ENCODE data around the gene CLEC1A.

The CLEC1A gene

DNA sequence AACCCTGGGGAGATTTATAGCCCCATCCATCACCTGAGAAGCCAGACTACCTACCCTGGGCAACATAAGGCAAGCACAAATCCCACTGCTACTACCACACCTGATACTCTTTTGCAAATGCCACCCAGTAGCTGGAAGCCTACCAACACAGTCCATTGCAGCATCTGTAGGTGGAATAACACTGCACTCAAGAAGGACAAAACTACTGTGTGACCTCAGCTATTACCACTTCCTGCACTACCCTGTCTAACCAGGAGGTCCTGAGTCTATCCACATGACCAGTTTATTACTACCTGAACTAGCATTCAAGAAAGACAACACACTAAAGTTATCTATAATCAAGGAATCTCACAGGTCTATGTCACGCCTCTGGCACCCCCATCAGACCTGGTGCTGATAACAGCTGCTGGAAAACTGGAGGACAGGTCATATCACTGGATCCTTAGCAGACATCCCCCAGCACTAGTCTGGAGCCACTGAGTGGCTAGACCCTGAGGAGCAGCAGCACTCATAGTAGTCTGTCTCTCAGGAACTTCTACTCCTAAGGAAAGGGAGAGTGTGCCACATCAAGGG is 2.9 kb upstream of the CLEC1A start:
- no peaks in the 10 kb centered on the region for H3K27me3 ChIP-seq (ENCODE audit: control insufficient read depth, insufficient read depth, low read length)
- H3K4me1 ChIP-seq (ENCODE audit: control insufficient read depth, insufficient read depth, low read length), result peaks cover 19% of the 10 kb centered on the region
- H3K27ac ChIP-seq (ENCODE audit: low read depth, low read length), result no peak overlapping the region
- H3K9ac ChIP-seq (ENCODE audit: low read length), result no peak overlapping the region
- H3K4me3 ChIP-seq (ENCODE audit: low read depth, low read length), result no peak overlapping the region
- H3K9me3 ChIP-seq (ENCODE audit: control insufficient read depth, insufficient read depth, low read depth, low read length), result 0 out of 2 replicates have a peak, but pooled peaks cover 6% of the 10 kb centered on the region
- H3K36me3 ChIP-seq (ENCODE audit: control insufficient read depth, insufficient read depth, low read length), result no peaks in the 10 kb centered on the region

DNA sequence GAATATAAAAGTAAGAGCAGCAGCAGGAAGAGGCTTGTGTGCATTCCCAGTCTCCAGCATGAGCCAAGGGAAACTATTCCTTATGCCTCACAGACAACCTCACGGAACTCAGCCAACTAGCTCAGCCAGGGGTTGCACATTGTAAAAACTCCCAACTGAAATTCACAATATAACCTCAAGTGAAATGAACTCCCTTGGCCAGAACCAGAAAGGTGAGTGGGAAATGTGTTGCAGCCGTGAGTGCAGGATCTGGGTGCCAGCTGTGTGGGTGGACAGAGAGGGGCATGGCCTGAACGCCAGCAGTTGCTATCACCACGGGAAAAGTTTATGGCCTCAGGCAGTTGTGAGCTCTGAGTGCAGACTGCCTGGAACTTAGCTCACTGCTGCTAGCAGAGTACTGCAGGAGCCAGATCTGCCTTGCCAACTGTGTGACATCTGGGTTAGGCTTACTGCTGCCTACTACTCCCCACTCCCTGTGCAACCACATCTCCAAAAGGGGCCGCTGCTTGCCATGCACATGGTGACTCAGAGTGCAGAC is 2.3 kb upstream of the CLEC1A start:
- Histone ChIP-seq H3K4me1 (ENCODE audit: control insufficient read depth, insufficient read depth, low read length) (peaks cover 19% of the 10 kb centered on the region), H3K9me3 (ENCODE audit: control insufficient read depth, insufficient read depth, low read depth, low read length) (0 out of 2 replicates have a peak, but pooled peaks cover 6% of the 10 kb centered on the region), H3K4me3 (ENCODE audit: low read depth, low read length) (no peak overlapping the region), H3K9ac (ENCODE audit: low read length) (no peak overlapping the region), H3K27ac (ENCODE audit: low read depth, low read length) (no peak overlapping the region), H3K27me3 (ENCODE audit: control insufficient read depth, insufficient read depth, low read length) (no peaks in the 10 kb centered on the region), H3K36me3 (ENCODE audit: control insufficient read depth, insufficient read depth, low read length) (no peaks in the 10 kb centered on the region)

GRCh38 chr12:10097521-10097920 is 1.3 kb downstream of the CLEC1A start:
- no peak overlapping the region for H3K9ac ChIP-seq (ENCODE audit: low read length)
- H3K27ac ChIP-seq (ENCODE audit: low read depth, low read length), result no peak overlapping the region
- no peaks in the 10 kb centered on the region for H3K36me3 ChIP-seq (ENCODE audit: control insufficient read depth, insufficient read depth, low read length)
- H3K27me3 ChIP-seq (ENCODE audit: control insufficient read depth, insufficient read depth, low read length), result no peaks in the 10 kb centered on the region
- no peak overlapping the region for H3K4me3 ChIP-seq (ENCODE audit: low read depth, low read length)
- H3K4me1 ChIP-seq (ENCODE audit: control insufficient read depth, insufficient read depth, low read length), result peaks cover 19% of the 10 kb centered on the region
- no peaks in the 10 kb centered on the region for H3K9me3 ChIP-seq (ENCODE audit: control insufficient read depth, insufficient read depth, low read depth, low read length)

DNA sequence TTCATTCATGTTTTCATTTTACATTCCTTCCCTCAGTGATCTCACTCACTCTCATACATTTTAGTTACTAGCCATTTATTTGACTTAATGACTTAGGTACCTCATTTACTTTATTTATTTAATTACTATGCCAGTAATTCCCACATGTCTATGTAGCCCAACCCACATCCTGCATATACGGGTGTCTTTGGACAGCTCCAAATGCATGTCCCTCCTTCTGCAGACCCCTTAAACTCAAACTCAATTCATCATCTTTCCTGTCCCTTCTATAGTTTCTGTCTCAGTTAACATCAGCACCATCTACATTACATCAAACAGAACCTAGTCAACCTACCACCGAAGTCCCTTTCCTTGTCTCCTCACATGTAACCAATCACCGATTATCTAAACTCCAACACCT is 2.8 kb downstream of the CLEC1A start:
- Histone ChIP-seq H3K4me1 (ENCODE audit: control insufficient read depth, insufficient read depth, low read length) (peaks cover 12% of the 10 kb centered on the region), H3K9ac (ENCODE audit: low read length) (no peak overlapping the region), H3K36me3 (ENCODE audit: control insufficient read depth, insufficient read depth, low read length) (no peaks in the 10 kb centered on the region), H3K27ac (ENCODE audit: low read depth, low read length) (no peak overlapping the region), H3K9me3 (ENCODE audit: control insufficient read depth, insufficient read depth, low read depth, low read length) (no peaks in the 10 kb centered on the region), H3K27me3 (ENCODE audit: control insufficient read depth, insufficient read depth, low read length) (no peaks in the 10 kb centered on the region), H3K4me3 (ENCODE audit: low read depth, low read length) (no peak overlapping the region)

- H3K9ac ChIP-seq (ENCODE audit: low read length), result no peak overlapping the region
- no peak overlapping the region for H3K27ac ChIP-seq (ENCODE audit: low read depth, low read length)
- H3K4me1 ChIP-seq (ENCODE audit: control insufficient read depth, insufficient read depth, low read length), result peaks cover 14% of the 10 kb centered on the region
- no peaks in the 10 kb centered on the region for H3K36me3 ChIP-seq (ENCODE audit: control insufficient read depth, insufficient read depth, low read length)
- no peaks in the 10 kb centered on the region for H3K9me3 ChIP-seq (ENCODE audit: control insufficient read depth, insufficient read depth, low read depth, low read length)
- H3K4me3 ChIP-seq (ENCODE audit: low read depth, low read length), result no peak overlapping the region
- no peaks in the 10 kb centered on the region for H3K27me3 ChIP-seq (ENCODE audit: control insufficient read depth, insufficient read depth, low read length)
Measured at GRCh38 chr12:10094646-10095395, 4.0 kb downstream of the CLEC1A start.

- peaks cover 11% of the 10 kb centered on the region for H3K4me1 ChIP-seq (ENCODE audit: control insufficient read depth, insufficient read depth, low read length)
- no peaks in the 10 kb centered on the region for H3K36me3 ChIP-seq (ENCODE audit: control insufficient read depth, insufficient read depth, low read length)
- no peaks in the 10 kb centered on the region for H3K27me3 ChIP-seq (ENCODE audit: control insufficient read depth, insufficient read depth, low read length)
- H3K4me3 ChIP-seq (ENCODE audit: low read depth, low read length), result no peak overlapping the region
- H3K9ac ChIP-seq (ENCODE audit: low read length), result no peak overlapping the region
- H3K9me3 ChIP-seq (ENCODE audit: control insufficient read depth, insufficient read depth, low read depth, low read length), result no peaks in the 10 kb centered on the region
- H3K27ac ChIP-seq (ENCODE audit: low read depth, low read length), result no peak overlapping the region
Measured at GRCh38 chr12:10088955-10089900, 9.6 kb downstream of the CLEC1A start.

- peaks cover 11% of the 10 kb centered on the region for H3K4me1 ChIP-seq (ENCODE audit: control insufficient read depth, insufficient read depth, low read length)
Measured at GRCh38 chr12:10088031-10088430, 10.8 kb downstream of the CLEC1A start.

DNA sequence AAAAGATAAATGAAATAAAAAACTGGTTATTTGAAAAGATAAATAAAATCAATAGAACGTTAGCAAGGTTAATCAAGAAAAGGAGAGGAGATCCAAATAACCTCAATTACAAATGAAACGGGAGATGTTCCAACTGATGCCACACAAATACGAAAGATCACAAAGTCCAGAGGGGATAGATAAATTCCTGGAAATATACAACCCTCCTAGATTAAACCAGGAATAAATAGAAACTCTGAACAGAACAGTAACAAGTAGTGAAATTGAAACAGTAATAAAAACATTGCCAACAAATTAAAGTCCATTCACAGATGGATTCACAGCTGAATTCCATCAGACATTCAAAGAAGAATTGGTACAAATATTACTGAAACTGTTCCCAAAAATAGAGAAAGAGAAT is 12.4 kb downstream of the CLEC1A start:
- no peak overlapping the region for H3K9ac ChIP-seq (ENCODE audit: low read length)
- H3K27ac ChIP-seq (ENCODE audit: low read depth, low read length), result no peak overlapping the region
- H3K36me3 ChIP-seq (ENCODE audit: control insufficient read depth, insufficient read depth, low read length), result no peaks in the 10 kb centered on the region
- H3K4me3 ChIP-seq (ENCODE audit: low read depth, low read length), result no peak overlapping the region
- H3K4me1 ChIP-seq (ENCODE audit: control insufficient read depth, insufficient read depth, low read length), result peaks cover 11% of the 10 kb centered on the region
- no peaks in the 10 kb centered on the region for H3K27me3 ChIP-seq (ENCODE audit: control insufficient read depth, insufficient read depth, low read length)
- H3K9me3 ChIP-seq (ENCODE audit: control insufficient read depth, insufficient read depth, low read depth, low read length), result no peaks in the 10 kb centered on the region

More at GRCh38 chr12:10088031-10088430, 10.8 kb downstream of the CLEC1A start:
- Histone ChIP-seq H3K9ac (ENCODE audit: low read length) (no peak overlapping the region), H3K27me3 (ENCODE audit: control insufficient read depth, insufficient read depth, low read length) (no peaks in the 10 kb centered on the region), H3K9me3 (ENCODE audit: control insufficient read depth, insufficient read depth, low read depth, low read length) (no peaks in the 10 kb centered on the region), H3K36me3 (ENCODE audit: control insufficient read depth, insufficient read depth, low read length) (no peaks in the 10 kb centered on the region), H3K4me3 (ENCODE audit: low read depth, low read length) (no peak overlapping the region), H3K27ac (ENCODE audit: low read depth, low read length) (no peak overlapping the region)

GRCh38 chr12:10084733-10085132 is 14.1 kb downstream of the CLEC1A start:
- Histone ChIP-seq H3K4me1 (ENCODE audit: control insufficient read depth, insufficient read depth, low read length) (peaks cover 5% of the 10 kb centered on the region), H3K27ac (ENCODE audit: low read depth, low read length) (no peak overlapping the region), H3K9ac (ENCODE audit: low read length) (no peak overlapping the region), H3K36me3 (ENCODE audit: control insufficient read depth, insufficient read depth, low read length) (no peaks in the 10 kb centered on the region), H3K9me3 (ENCODE audit: control insufficient read depth, insufficient read depth, low read depth, low read length) (no peaks in the 10 kb centered on the region), H3K4me3 (ENCODE audit: low read depth, low read length) (no peak overlapping the region), H3K27me3 (ENCODE audit: control insufficient read depth, insufficient read depth, low read length) (no peaks in the 10 kb centered on the region)

DNA sequence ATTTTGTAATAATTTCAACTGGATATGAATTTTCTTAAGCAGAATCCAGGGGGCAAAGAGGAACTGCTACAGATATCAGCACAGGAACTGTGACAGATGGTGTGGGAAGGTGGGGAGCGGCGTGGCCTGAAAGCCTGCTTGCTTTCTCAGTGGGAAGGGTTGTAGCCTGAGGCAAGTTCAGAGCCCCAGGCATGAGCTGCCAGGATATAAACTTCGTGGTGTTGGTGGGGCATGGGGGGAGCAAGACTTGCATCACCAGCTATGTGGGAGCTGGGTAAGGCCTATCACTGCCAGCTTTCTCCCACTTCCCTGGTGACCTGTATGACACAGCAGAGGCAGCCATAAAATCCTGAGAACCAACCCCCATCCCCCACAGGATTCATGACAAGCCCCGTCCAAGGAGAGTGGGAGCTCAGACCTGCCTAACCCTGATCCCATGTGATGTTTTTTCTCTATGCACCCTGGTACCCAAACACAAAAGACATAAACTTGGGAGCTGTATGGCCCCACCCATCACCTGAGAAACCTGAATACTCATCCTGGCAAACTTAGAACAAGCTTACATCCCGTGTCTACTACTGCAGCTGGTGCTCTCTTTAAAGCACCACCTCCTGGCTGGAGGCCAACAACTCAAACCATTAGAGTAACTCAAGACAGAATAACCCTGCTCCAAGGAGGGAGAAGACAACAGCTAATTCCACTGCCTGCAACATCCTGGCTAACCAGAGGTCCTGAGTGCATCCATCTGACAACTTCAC is 16.5 kb downstream of the CLEC1A start:
- H3K27me3 ChIP-seq (ENCODE audit: control insufficient read depth, insufficient read depth, low read length), result no peaks in the 10 kb centered on the region
- no peaks in the 10 kb centered on the region for H3K36me3 ChIP-seq (ENCODE audit: control insufficient read depth, insufficient read depth, low read length)
- no peak overlapping the region for H3K27ac ChIP-seq (ENCODE audit: low read depth, low read length)
- no peak overlapping the region for H3K4me3 ChIP-seq (ENCODE audit: low read depth, low read length)
- H3K9ac ChIP-seq (ENCODE audit: low read length), result no peak overlapping the region
- H3K9me3 ChIP-seq (ENCODE audit: control insufficient read depth, insufficient read depth, low read depth, low read length), result no peaks in the 10 kb centered on the region
- no peaks in the 10 kb centered on the region; the same call in 1 of the 2 replicates for H3K4me1 ChIP-seq (ENCODE audit: control insufficient read depth, insufficient read depth, low read length)
